HepG2 (cell line): ENCODE measurements around the gene CCDC148. TPM values are rescaled to one million over a fixed set of nuclear protein-coding genes. Genes with fewer than 3 reads are reported as not detected.

Source experiments
- MAZ ChIP-seq, 2 experiments: sonication (generic) in 1 of 2; formaldehyde crosslinking in 1 of 2; IDR thresholded peaks; 2 replicates each; pipeline versions ENCODE4 v1.5.0 to v1.6.1; 2012 to 2020; ENCODE audit warnings: low read depth in 2 of 2, mild to moderate bottlenecking in 2 of 2, borderline replicate concordance in 1 of 2, improper control_type of control experiment in 1 of 2, low read length in 1 of 2, missing genetic modification reagents in 1 of 2, moderate library complexity in 1 of 2
- PAXIP1 ChIP-seq: sonication (generic); formaldehyde crosslinking; conservative IDR thresholded peaks from 2 replicates; pipeline ENCODE4 v1.4.0; 2020; ENCODE audit warnings: mild to moderate bottlenecking, missing genetic modification reagents, moderate library complexity
- ZFP36L1 ChIP-seq: sonication (generic); formaldehyde crosslinking; IDR thresholded peaks from 2 replicates; pipeline ENCODE4 v1.8.0; 2022; ENCODE audit warnings: mild to moderate bottlenecking, missing genetic modification reagents, moderate library complexity
- ZNF142 ChIP-seq: sonication (generic); formaldehyde crosslinking; IDR thresholded peaks from 2 replicates; pipeline ENCODE4 v1.4.0; 2020; ENCODE audit warnings: missing genetic modification reagents
- ZNF574 ChIP-seq: sonication (generic); formaldehyde crosslinking; IDR thresholded peaks from 2 replicates; pipeline ENCODE4 v1.4.0; 2020; ENCODE audit warnings: missing genetic modification reagents
- polyA plus RNA-seq, 8 experiments: library from polyadenylated mRNA; depleted of rRNA in 3 of 8; stranded (reverse) in 7 of 8; unstranded in 1 of 8; fragments of >200 nt; fragmentation: Illumina TruSeq in 4 of 8; extraction: Trizol in 4 of 8; gene quantifications; 2 replicates each; pipeline versions ENCODE4 v1.2.1 to v1.2.3, GENCODE V29; 2011 to 2016; ENCODE audit warnings: low read depth in 4 of 8, missing spikeins in 1 of 8, mixed read lengths in 1 of 8; ENCODE audit not compliant: insufficient read depth in 1 of 8
- total RNA-seq, 5 experiments: library from RNA; depleted of rRNA; stranded (reverse); fragments of >200 nt; fragmentation: Illumina TruSeq; extraction: Trizol; gene quantifications; 2 replicates each; pipeline ENCODE4 v1.2.3, GENCODE V29; 2016; ENCODE audit warnings: low read depth in 1 of 5

Gene CCDC148
- total and polyA plus RNA-seq, 2 of the 13 experiments (the other 11 are each of a cell fraction or from before 2014, with no cell fraction given), result 0.30 to 0.49 TPM

GRCh38 chr2:158138255-158138654, 318.3 kb downstream of the CCDC148 start (continued):
- TF ChIP-seq ZNF142 (CRISPR knock-in tag) (no peak), MAZ (IDR thresholded peaks at IDR 0.05; ENCODE audit: borderline replicate concordance, low read depth, low read length) (no peak), MAZ (CRISPR knock-in tag; IDR thresholded peaks at IDR 0.05; ENCODE audit: low read depth) (no peak), PAXIP1 (CRISPR knock-in tag) (no peak), ZFP36L1 (CRISPR knock-in tag) (no peak), ZNF574 (no peak)
